Subcutaneous abdominal adipose tissue (tissue), 5 donors: Measurements from ENCODE around the gene C11orf54.

Source experiments
- H3K27ac ChIP-seq: one replicate; pipeline ENCODE4 v1.7.0; 2013; ENCODE audit warnings: low read depth, mild to moderate bottlenecking, inconsistent platforms, low read length, moderate library complexity
- H3K27me3 ChIP-seq, 5 donors: one replicate each; pipeline ENCODE4 v1.7.0; 2013; ENCODE audit warnings: low read length in 5 of 5, inconsistent platforms in 1 of 5; ENCODE audit not compliant: control insufficient read depth in 5 of 5, insufficient read depth in 4 of 5
- H3K36me3 ChIP-seq, 5 donors: one replicate each; pipeline ENCODE4 v1.7.0; 2013; ENCODE audit warnings: low read length in 5 of 5; ENCODE audit not compliant: control insufficient read depth in 5 of 5, insufficient read depth in 5 of 5
- H3K4me1 ChIP-seq, 5 donors: one replicate each; pipeline ENCODE4 v1.7.0; 2013; ENCODE audit warnings: low read length in 5 of 5, mild to moderate bottlenecking in 3 of 5, moderate library complexity in 1 of 5; ENCODE audit not compliant: control insufficient read depth in 5 of 5, insufficient read depth in 5 of 5
- H3K4me3 ChIP-seq, 5 donors: one replicate each; pipeline ENCODE4 v1.7.0; 2013; ENCODE audit warnings: low read length in 5 of 5, low read depth in 1 of 5
- H3K9ac ChIP-seq, 5 donors: one replicate each; pipeline ENCODE4 v1.7.0; 2013; ENCODE audit warnings: low read length in 5 of 5, mild to moderate bottlenecking in 4 of 5, moderate library complexity in 3 of 5
- H3K9me3 ChIP-seq, 5 donors: one replicate each; pipeline ENCODE4 v1.7.0; 2013; ENCODE audit warnings: low read length in 5 of 5; ENCODE audit not compliant: control insufficient read depth in 5 of 5
- donor health status: healthy.
- donor health status: healthy.
- donor health status: healthy.
- donor health status: healthy.
- donor health status: healthy.

C11orf54 gene

DNA sequence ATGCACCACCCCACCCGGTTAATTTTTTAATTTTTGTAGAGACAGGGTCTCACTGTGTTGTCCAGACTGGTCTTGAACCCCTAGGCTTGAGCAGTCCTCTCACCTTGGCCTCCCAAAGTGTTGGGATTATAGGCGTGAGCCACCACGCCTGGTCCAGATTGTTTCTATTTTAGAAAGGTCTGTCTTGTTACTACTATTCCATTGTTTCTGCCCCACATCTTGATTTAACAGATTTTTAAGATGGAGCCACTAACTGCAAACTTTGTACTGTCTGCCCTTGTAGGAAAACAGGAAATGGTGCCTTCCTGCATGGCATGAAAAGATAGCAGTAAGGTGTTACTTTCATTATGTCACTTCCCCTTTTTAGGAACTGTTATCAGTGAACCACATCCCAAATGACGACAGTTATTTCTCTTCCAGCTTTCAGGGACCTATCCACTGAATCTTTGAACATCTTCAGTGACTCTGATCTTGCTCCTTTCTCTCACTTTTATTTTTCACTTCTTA is 23.4 kb upstream of the C11orf54 start:
- peaks cover 0 to 5% (median 0%) of the 10 kb centered on the region in 5 donors for H3K4me1 ChIP-seq
- H3K36me3 ChIP-seq, result peaks cover 3 to 51% (median 29%) of the 10 kb centered on the region in 5 donors
- H3K27ac ChIP-seq, result no peak overlapping the region

DNA sequence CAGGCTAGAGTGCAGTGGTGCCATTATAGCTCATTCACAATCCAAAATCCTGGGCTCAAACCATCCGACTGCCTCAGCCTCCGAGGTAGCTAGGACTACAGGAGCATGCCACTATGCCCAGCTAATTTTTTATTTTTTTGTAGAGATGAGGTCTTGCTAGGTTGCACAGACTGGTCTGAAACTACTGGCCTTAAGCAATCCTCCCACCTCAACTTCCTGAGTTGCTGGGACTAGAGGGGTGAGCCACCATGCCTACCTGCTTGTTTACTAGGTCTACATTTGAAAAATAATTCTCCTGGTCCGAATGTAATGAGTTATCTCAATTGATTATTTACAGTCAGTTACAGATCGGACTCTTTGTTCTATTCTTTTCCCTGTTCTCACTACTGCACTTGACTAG is 22.2 kb upstream of the C11orf54 start:
- no peaks in the 10 kb centered on the region for H3K27me3 ChIP-seq
- peaks cover 0 to 5% (median 0%) of the 10 kb centered on the region in 5 donors for H3K4me1 ChIP-seq
- no peak overlapping the region for H3K9ac ChIP-seq
- peaks cover 8 to 57% (median 36%) of the 10 kb centered on the region in 5 donors for H3K36me3 ChIP-seq
- no peaks in the 10 kb centered on the region for H3K9me3 ChIP-seq
- no peak overlapping the region for H3K27ac ChIP-seq
- H3K4me3 ChIP-seq, result no peak overlapping the region

More for the DNA sequence above, 23.4 kb upstream of the C11orf54 start:
- Histone ChIP-seq H3K4me3 (no peak overlapping the region), H3K27me3 (no peaks in the 10 kb centered on the region), H3K9ac (no peak overlapping the region), H3K9me3 (no peaks in the 10 kb centered on the region)

DNA sequence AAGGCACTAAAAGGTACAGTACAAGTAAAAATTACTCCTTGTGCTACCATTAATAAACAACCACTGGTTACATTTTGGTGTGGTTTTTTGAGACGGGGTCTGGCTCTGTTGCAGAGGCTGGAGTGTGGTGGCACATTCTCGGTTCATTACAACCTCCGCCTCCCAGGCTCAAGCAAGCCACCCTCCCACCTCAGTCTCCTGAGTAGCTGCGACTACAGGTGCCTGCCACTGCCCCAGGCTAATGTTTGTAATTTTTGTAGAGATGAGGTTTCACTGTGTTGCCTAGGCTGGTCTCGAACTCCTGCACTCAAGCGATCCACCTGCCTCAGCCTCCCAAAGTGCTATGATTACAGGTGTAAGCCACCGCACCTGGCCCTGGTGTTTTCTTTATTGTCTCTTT is 20.9 kb upstream of the C11orf54 start:
- Histone ChIP-seq H3K9me3 (no peaks in the 10 kb centered on the region), H3K4me3 (no peak overlapping the region), H3K9ac (no peak overlapping the region), H3K36me3 (peaks cover 8 to 50% (median 32%) of the 10 kb centered on the region in 5 donors), H3K27me3 (no peaks in the 10 kb centered on the region), H3K4me1 (peaks cover 0 to 5% (median 0%) of the 10 kb centered on the region in 5 donors), H3K27ac (no peak overlapping the region)

DNA sequence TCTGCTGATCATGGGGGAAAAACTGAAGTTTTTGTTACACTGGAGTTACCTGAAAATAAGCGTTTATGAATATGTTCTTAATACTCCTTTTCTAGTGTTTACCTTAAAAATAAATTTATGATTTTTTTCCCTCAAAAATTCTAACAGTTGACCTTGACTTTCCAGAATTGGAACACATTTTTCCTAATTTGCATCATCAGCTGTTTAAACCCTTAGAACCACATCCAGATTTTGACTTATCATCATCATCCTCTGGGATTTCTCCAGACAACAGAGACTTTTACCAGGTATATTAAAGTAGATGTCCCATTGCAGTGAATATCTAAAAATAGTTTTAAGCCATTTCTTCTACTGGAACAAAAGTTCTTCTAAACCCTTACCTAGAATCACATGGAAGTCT is 17.4 kb upstream of the C11orf54 start:
- Histone ChIP-seq H3K36me3 (peaks cover 29 to 60% (median 39%) of the 10 kb centered on the region in 5 donors), H3K27ac (no peak overlapping the region), H3K4me1 (no peaks in the 10 kb centered on the region), H3K9me3 (no peaks in the 10 kb centered on the region), H3K9ac (no peak overlapping the region), H3K27me3 (no peaks in the 10 kb centered on the region), H3K4me3 (no peak overlapping the region)

DNA sequence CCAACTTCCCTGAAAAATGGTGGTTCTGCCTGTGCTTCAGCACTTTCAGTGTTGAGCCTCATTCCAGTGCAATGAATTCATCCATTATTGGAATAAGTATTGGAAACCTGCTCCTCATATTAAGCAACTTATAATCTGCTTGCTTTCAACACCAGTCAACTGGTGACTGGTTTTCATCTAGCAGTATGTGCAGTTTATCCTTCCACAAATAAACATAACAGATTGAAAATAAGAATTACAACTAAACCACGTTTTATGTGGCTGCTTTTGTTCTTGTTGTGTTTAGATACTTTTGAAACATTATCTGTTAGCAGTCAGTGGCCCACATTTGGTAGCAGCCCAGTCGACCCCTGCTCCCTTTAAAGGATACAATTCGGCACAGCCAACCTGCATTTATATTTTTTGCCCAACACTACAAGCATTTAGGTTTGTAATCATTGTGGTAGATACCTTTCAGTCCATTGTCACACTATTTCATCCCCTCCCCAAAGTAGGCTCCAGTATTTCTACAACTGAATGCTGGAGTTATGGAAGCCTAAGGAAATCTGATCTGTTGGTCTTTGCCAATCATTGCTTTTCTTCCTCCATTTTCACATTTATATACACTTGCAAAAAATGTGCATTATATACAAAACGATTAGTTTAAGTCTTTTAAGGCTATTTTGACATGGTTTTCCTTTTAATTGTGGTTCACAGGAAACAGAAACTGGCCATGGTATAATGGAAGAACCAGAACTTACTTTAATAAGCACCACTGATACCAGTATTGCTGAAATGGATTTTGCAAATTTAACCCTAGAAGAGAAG is 13.3 kb upstream of the C11orf54 start:
- Histone ChIP-seq H3K4me1 (no peaks in the 10 kb centered on the region), H3K27ac (no peak overlapping the region), H3K9ac (no peak overlapping the region), H3K36me3 (peaks cover 61 to 82% (median 65%) of the 10 kb centered on the region in 5 donors), H3K27me3 (no peaks in the 10 kb centered on the region), H3K4me3 (no peak overlapping the region), H3K9me3 (no peaks in the 10 kb centered on the region)

DNA sequence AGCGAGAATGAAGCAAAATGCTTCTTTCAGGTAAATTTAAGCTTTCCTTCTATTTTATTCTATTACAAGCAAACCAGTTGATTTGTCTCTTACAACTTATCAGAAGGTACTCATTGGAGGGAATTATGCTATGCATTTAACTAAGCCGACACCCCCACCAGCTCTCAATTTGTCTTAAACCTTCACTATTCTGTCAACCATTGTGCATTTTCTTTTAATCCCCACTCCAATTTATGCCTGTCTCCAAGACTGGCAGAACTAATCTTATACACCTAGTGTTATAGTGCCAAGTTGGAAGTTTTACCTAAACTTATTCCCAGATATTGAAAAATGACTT is 12.7 kb upstream of the C11orf54 start:
- H3K27ac ChIP-seq, result no peak overlapping the region
- H3K4me3 ChIP-seq, result no peak overlapping the region
- H3K4me1 ChIP-seq, result peaks cover 0 to 2% (median 0%) of the 10 kb centered on the region in 5 donors
- H3K9ac ChIP-seq, result no peak overlapping the region
- H3K9me3 ChIP-seq, result no peaks in the 10 kb centered on the region
- H3K27me3 ChIP-seq, result no peaks in the 10 kb centered on the region
- H3K36me3 ChIP-seq, result peaks cover 57 to 82% (median 70%) of the 10 kb centered on the region in 5 donors

DNA sequence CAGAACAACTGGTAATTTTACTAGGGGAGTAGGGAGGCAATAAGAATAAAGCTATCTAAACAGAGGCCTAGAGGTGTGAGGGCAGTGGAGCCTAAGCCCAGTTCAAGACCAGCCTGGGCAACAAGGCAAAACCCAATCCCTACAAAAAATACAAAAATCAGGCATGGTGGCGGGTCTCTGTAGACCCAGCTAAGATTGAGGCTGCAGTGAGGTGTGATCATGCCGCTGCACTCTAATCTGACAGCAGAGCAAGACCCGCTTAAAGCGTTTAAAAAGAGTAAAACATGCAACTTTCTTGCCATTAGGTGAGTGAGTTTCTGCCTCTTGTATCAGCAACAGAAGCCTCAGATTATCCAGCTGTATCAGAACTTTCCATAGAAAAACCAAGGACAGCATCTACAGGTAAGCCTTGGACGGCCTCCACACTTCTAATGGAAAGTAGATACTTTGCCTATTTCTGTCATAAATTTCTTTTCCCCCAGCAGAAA is 12.3 kb upstream of the C11orf54 start:
- Histone ChIP-seq H3K36me3 (peaks cover 61 to 87% (median 71%) of the 10 kb centered on the region in 5 donors), H3K9ac (no peak overlapping the region), H3K9me3 (no peaks in the 10 kb centered on the region), H3K27ac (no peak overlapping the region), H3K27me3 (no peaks in the 10 kb centered on the region), H3K4me3 (no peak overlapping the region), H3K4me1 (peaks cover 0 to 5% (median 0%) of the 10 kb centered on the region in 5 donors)

DNA sequence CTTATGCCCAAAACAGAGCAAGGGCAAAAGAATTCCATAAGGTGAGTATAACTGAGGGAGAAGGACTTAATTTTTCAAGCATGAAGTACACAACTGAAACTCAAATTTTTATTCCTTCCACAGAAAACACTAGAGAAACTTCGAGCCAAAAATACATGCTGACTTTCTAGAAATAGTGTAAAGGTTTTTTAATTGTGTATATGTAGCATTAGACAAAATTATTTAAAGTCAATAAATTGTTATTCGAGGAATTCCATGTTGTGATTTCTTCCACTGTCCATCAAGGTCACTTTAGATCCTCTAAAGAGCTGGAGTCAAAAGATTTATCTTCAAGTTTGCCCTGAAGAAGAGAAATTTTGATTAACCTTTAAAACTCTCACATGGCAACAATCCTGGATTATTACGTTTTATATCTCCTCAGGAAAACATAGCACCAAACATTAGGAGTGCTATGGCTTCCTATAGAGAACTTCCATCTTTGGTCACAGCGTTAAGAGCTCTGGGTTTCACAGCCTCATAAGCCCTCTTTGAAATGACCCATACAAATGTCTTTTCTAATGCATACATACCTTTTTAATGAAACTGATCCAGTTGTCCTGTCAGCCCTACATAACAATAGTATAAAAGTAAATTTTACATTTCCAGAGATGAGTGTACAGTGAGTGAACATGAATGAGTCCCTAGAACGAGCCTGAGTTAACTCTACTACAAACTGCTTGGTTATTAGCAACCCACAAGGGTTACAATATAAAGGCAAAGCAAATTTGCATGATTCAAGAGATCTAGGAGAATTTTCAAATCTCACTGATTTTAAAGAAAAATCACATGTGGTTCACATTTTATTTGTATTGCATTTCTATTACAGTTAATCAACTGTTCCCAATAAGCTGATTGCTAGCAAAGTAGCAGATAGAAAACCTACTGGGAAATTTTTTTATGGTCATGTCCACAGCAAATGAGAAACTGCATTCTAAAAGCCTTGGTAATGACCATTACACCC is 11.1 kb upstream of the C11orf54 start:
- Histone ChIP-seq H3K27me3 (no peaks in the 10 kb centered on the region), H3K9ac (no peak overlapping the region), H3K9me3 (no peaks in the 10 kb centered on the region), H3K4me1 (peaks cover 0 to 9% (median 0%) of the 10 kb centered on the region in 5 donors), H3K27ac (no peak overlapping the region), H3K4me3 (no peak overlapping the region), H3K36me3 (peaks cover 68 to 95% (median 83%) of the 10 kb centered on the region in 5 donors)

DNA sequence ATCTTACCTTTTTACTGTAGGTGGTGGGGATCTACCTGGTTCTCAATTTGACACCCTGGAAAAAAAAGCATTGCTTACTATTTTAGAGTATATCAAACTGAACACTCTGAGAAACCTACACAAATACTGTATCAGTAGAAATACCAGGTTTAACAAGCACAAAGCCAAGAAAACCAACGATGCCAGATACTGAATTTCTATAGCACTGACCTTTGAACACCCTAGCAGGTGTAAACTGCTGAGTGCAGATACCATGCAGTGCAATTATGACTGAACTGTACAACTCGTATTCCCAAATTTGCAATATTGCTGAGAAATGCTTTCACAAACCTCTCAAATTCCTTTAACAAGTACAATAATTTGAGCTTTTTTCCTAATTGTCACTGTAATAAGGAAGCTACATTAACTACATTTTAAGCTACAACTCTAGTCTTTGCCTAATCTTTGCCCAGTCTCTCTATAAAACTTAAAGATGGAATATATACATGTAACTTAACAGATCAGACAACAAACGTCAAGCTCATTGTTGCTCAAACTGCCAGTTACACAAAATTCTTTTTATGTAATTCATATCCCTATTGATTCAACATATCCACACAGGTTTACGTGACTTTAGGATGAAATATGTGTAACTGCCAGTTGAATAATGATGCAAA is 9.1 kb upstream of the C11orf54 start:
- peaks cover 79 to 99% (median 92%) of the 10 kb centered on the region in 5 donors for H3K36me3 ChIP-seq

More for the DNA sequence above, 9.1 kb upstream of the C11orf54 start:
- Histone ChIP-seq H3K9me3 (no peaks in the 10 kb centered on the region), H3K27ac (no peak overlapping the region), H3K9ac (no peak overlapping the region), H3K4me3 (no peak overlapping the region), H3K27me3 (no peaks in the 10 kb centered on the region), H3K4me1 (peaks cover 0 to 12% (median 0%) of the 10 kb centered on the region in 5 donors)
